ENCODE results near the gene EHBP1.
A peak's percentile ranks its signal among the peaks of the same experiment; 100 is the strongest.

Gene EHBP1

GRCh38 chr2:63051042-63051794, 345.7 kb downstream of the EHBP1 start (continued):
- TF ChIP-seq PRDM10 (tag by site-specific recombination; IDR thresholded peaks at IDR 0.05) (peak; percentile 7; the same call in 1 of the 2 replicates), ZNF211 (tag by site-specific recombination; IDR thresholded peaks at IDR 0.05; ENCODE audit: low read depth) (no peak), ZXDB (tag by site-specific recombination; IDR thresholded peaks at IDR 0.05) (peak; percentile 2; the same call in 1 of the 2 replicates), ZNF37A (tag by site-specific recombination; IDR thresholded peaks at IDR 0.05) (no peak), ZSCAN30 (tag by site-specific recombination; IDR thresholded peaks at IDR 0.05) (no peak), KLF10 (tag by site-specific recombination; IDR thresholded peaks at IDR 0.05) (no peak), MEIS1 (CRISPR knock-in tag; IDR thresholded peaks at IDR 0.05; ENCODE audit: borderline replicate concordance) (no peak), GLIS1 (tag by site-specific recombination; IDR thresholded peaks at IDR 0.05) (peak; percentile 79; the same call in 1 of the 2 replicates), ZSCAN16 (tag by site-specific recombination; IDR thresholded peaks at IDR 0.05) (0 out of 2 replicates have a peak, but pooled peaks have one; percentile 32), ZNF2 (tag by site-specific recombination; IDR thresholded peaks at IDR 0.05) (0 out of 2 replicates have a peak, but pooled peaks have one; percentile 28)

- Histone ChIP-seq H3K36me3 (ENCODE audit: control insufficient read depth in 2 of 2, insufficient read depth in 1 of 2, low read length in 2 of 2) (peaks cover 0 to 46% of the 10 kb centered on the region in 2 experiments; a peak in 2 of 3 replicates), H3K9me3 (ENCODE audit: control insufficient read depth, insufficient read depth, low read depth, low read length) (no peaks in the 10 kb centered on the region), H3K4me1 (ENCODE audit: control insufficient read depth, insufficient read depth, low read length) (peaks cover 2% of the 10 kb centered on the region; the same call in 1 of the 2 replicates), H3K27ac (ENCODE audit: extremely low read depth, low read depth, low read length) (no peak overlapping the region), H3K4me3 (ENCODE audit: low read depth, low read length) (no peak overlapping the region)
- ChIA-PET CTCF (no interaction called here), POLR2A (interaction anchor here (0.6 to 1.0 kb wide), 2 partner anchors 101 to 808 kb away, joined by 5 to 6 read pairs; no protein-coding TSS in a partner anchor)
- TF ChIP-seq ZNF37A (tag by site-specific recombination; IDR thresholded peaks at IDR 0.05) (no peak), ZNF112 (tag by site-specific recombination; IDR thresholded peaks at IDR 0.05) (no peak), ZNF473 (tag by site-specific recombination; IDR thresholded peaks at IDR 0.05) (no peak), KLF9 (tag by site-specific recombination; IDR thresholded peaks at IDR 0.05; ENCODE audit: low read depth) (no peak), ZNF660 (tag by site-specific recombination; IDR thresholded peaks at IDR 0.05) (no peak), ZNF155 (tag by site-specific recombination; IDR thresholded peaks at IDR 0.05) (no peak), MZF1 (tag by site-specific recombination; IDR thresholded peaks at IDR 0.05; ENCODE audit: borderline replicate concordance) (no peak), ZNF274 (IDR thresholded peaks at IDR 0.05; ENCODE audit: low read length) (no peak), ZNF274 (tag by site-specific recombination; IDR thresholded peaks at IDR 0.05; ENCODE audit: borderline replicate concordance) (no peak), ZNF585B (tag by site-specific recombination; IDR thresholded peaks at IDR 0.05) (no peak), ZNF776 (tag by site-specific recombination; IDR thresholded peaks at IDR 0.05; ENCODE audit: borderline replicate concordance) (no peak)
These were observed 346.4 kb downstream of the EHBP1 start for GRCh38 chr2:63051795-63052333.
